GM19351 (cell line): ENCODE data around the gene RPL21.
A peak's percentile ranks its signal among the peaks of the same experiment; 100 is the strongest.

Experiments
- ATAC-seq: cut with Tn5 transposase; IDR thresholded peaks from one replicate; pipeline ENCODE4 v1.9.1; 2021; ENCODE audit warnings: mild to moderate bottlenecking, moderate library complexity; ENCODE audit not compliant: unreplicated experiment

RPL21 gene

DNA sequence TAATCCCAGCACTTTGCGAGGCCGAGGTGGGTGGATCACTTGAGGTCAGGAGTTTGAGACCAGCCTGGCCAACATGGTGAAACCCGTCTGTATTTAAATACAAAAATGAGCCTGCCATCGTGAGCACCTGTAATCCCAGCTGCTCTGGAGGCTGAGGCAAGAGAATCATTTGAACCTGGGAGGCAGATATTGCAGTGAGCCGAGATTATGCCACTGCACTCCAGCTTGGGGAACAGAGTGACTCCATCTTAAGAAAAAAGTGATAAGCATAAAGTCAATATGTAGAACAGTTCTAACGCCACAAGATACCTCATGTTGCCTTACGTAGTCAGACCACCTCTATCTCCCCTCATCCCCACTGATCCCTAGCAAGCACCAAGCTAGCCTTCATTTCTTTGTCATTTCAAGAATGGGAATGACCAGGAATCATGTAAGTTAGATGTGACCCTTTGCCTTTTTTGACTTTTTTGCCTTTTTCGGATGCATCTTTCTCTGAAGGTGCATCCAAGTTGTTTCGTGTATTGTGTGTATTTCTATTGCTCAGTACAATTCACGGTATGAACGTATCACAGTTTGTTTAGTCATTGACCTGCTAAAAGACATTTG lies 6.4 kb downstream of the RPL21 start:
- ATAC-seq: no peak

DNA sequence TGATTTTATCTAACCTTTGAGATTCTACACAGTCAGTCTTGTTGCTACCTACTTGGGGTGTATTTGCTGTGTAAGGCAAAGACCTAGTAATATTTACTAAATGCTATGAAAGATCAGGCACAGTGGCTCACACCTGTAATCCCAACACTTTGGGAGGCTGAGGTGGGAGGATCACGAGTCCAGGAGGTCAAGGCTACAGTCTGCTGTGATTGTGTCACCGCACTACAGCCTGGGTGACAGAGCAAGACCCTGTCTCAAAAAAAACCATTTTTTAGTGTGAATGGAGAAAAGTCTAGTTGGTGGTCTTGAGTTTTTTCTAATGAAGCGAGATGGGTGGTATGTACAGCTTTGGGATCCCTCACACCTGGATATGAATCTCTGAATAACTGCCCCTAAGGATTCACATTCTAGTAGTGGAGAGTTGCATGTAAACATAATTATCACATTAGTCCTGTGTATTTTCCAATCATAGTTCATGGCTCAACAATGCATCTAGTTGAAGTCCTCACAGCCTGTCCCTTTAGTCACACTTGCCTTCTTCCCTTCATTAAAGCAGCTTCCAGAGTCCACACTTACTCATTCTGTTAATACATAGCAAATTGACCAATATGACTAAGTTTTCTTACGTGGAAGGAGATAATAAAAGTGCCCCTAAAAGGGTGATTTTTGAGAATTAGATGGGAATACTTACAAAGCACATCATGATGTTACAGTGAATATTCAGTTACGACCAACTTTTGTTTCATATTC lies 7.5 kb downstream of the RPL21 start:
- ATAC-seq: no peak

DNA sequence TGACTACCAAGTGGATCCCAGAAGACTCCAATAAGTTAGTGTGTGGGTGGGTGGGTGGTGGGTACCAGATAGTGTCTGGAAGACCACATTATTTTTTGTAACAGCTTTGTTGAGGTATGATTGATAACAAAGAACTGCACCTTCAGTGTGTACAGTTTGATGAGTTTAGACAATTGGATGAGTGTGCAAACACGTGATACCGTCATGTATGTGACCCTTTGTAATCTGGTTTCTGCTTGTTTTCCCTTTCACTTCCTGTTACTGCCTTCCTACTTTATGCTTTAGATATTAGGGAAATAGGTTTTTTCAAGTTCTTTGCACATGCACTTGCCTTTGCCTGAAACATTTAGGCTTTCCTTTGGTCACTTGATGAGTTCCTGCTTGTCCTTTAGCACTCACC lies 8.5 kb downstream of the RPL21 start:
- peak; percentile 54 for ATAC-seq

DNA sequence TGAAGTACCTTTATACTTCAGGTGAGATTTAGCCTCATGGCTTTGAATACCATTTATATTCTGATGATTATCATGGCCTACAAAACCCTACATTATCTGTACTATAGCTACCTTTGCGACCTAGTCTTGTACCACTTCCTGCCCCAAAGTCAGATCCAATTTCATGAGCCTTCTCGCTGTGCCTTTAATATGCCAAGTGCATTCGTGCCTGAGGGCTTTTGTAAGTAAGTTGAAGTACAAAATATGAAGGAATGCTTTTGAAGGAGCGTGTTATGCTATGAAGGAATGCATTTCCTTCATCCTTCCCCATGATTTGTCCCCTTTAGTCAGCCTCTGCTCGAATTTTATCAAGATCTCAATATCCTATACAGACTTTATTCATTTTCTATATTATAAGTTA lies 10.0 kb downstream of the RPL21 start:
- no peak for ATAC-seq

DNA sequence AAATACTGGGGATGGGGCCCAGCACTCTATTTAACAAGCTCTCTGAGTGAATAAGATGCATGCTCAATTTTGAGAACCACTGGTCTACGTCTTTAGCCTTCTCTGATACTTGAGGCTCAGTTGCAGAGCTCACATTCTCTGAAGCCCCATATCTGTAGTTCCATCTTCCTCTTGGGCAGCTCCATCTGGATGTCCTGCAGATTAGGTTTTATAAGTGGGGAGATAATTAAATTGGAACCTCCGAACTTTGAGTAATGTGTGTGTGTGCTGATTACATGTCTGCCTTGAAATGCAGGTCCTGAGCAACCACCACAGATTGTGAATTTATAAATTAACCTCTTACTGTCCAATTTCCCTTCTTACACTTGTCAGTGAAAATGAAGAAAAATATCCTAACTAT lies 12.1 kb downstream of the RPL21 start:
- ATAC-seq: no peak

DNA sequence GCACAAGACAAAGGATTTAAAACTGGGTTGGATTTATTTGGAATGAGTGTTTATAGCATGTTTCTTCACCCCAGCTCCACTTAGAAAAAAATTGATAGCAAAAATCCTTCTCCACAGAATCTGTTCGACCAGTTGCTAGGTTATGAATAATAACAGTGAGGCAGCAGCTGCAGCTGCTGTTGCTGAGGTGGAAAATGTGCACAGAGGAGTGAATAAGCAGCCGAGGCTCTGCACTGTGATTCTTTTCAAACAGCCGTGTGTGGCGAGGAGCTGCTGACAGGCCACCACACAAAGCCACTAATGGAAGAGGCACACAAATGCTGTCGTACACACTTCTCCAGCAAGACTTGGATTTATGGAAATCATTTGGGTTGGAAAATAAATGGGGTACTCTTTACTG lies 12.8 kb downstream of the RPL21 start:
- ATAC-seq: no peak

DNA sequence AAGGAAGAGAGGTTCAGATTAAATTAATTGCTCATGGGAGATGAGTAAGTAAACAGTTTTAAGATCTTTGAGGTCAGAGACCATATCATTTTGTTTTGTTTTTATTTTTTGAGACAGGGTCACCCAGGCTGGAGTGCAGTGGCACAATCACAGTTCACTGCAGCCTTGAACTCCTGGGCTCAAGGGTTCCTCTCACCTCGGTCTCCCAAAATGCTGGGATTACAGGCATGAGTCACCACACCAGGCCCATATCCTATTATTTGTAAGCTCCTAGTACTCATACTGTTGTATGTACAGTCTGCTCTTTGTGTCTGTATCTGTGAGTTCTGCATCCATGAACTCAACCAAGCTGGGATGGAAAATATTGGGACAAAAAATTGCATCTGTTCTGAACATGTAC lies 13.3 kb downstream of the RPL21 start:
- no peak for ATAC-seq

DNA sequence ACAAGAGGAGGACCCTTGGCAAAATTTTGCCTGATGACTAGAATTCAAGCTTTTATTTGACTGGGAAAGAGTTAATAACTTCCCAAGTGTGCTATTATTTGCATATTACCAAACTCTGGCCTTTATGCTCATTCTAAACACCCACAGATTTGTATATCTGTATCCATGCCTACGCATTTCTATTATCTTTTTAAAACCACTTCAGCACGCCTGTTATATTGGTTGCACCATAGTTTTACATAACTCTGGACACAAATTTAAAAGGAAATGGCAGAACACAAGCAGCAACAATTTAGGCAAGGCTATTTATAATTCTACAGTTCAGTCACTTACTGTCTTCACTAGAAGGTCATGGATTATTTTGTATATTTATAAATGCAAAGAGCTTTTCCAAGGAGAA lies 15.6 kb downstream of the RPL21 start:
- ATAC-seq: no peak

DNA sequence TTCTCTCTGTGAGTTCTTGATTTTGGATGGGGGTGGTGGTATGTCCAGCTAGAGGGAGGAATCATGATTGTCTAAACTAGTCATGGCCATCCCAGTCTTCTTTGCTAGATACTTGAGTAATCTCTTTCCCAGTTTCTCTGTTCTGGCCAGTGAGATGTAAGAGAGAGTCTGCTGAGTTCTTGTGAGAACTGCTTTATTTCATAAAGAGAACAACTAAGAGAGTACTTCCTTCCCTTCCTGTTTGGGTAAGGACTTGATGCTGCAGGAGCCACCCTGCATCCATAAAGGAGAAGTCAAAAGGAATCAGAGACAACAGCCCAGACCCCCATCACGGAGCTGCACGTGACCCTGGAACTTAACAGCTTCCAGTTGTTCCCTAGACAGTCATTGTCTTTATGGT lies 16.2 kb downstream of the RPL21 start:
- ATAC-seq: no peak

DNA sequence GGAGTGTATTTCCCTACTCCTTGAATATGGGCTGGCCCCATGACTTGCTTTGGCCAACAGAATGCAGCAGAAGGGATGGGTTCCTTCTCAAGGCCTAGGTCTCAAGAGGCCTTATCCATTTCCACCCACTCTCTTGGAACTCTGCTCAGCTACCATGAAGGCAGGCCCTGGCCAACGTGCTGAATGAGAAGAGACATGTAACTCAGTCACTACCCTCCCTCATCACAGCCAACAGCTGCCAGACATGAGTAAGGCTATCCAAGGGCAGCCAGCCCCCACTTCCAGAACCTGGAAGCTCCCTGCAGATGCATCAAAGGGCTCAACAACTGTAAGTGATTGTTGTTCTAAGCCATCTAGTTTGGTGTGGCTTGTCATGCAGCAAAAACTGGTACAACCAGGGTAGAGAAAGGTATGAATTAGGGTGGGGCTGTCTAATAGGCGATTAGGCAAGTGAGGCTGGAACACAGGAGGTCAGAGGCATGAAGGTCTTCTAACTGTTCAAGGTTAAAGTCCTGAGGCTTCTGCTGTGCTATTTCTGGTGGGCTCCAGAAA lies 17.8 kb downstream of the RPL21 start:
- ATAC-seq: no peak

DNA sequence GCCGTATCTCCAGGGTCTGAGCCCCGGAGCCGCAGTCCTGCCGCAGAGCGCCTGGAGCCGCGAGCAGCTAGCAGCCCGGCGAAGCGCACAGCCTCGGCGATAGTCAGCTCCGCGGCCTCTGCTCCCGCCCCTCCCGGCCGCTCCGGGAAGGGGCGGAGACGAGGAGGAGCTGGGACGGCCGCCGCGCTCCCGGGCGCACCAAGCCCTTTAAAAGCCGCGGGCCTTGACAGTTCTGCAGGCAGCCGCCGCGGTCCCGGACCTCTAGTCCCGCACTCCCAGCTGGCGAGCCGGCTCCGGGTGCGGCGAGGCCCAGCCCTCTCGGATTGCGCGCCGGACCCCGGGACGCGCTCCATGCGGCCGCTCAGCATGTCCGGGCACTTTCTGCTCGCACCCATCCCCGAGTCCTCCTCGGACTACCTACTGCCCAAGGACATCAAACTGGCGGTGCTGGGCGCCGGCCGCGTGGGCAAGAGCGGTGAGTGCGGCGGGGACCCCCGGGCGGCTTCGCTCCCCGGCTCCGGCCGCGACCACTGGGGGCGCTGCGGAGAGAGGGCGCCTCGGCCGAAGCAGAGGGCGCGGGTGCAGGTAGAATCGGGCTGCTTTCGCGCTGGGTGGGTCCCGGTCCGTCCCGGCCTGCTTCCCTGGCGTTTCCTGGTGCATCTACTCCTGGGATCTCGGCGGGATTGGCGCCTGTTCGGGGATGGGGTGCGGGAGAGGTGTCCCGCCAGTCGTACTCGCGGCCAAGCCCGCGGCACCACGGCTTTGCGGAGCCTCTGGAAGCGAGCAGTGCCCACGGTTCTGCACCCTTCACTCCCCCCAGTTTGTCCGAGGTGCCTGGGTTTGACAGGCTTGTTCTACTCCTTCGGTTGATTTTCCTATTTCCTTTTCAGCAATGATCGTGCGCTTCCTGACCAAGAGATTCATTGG lies 19.5 kb downstream of the RPL21 start, which contains the start of gene RASL11A:
TSS of gene RASL11A (plus strand) at position 237 of the 927 bp plus-strand sequence. CDS start at position 352, 115 bp downstream.
- peak; percentile 85 for ATAC-seq

DNA sequence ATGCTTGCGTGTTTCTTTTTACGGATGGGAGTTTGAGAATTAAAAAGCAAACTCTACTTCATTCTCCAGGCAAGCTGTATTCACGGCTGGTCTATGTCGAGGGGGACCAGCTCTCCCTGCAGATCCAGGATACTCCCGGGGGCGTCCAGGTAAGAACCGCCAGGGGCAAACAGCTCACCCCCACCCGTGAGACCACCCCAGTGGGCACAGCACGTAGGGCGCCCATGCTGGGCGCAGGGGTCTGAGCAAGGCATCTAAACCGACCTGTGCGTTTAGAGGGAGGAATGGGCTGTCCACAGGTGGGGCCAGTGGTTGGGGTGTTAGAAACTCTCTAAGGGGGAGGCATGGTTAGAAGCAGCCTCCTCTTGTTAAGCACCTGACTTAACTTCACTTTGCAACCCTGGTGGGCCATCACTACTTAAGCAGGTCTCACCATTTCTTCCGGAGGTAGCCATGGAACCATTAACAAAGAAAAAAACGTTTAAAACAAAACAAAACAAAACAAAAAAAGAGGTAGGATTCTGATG lies 20.3 kb downstream of the RPL21 start:
- no peak for ATAC-seq

DNA sequence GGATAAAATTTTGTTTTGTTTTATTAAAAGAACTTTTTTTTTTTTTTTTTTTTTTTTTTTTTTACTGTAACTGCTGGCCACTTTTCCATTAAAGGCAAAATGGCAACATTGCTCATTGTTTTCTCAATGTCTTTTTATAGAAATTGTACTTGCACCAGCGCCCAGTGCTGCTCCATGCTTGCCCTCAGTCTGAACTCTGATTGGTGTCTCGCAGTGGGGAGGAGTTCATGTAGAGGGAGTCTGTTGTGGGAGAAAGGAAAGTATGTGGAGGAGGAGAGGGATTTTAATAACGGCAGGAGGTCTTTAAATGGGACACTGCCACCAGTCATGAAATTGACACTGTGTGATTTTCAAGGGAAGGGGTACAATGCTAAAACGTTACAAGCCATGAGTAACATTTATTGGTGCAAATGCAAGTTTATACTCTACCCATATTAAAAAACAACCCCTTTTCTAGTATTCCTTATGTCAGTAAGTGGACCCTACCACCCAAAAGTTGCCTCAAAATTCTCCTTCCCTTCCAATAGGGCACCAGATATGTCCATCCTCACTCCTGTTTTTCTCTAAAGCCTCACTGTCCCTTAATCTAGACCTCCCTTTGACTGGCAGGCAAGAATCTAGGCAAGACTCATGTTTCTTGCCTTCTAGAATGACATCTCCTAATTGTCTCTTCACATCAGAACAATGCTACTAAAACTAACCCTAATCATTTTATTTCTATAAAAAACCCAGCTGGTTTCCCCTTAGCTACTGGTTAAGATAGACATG lies 22.5 kb downstream of the RPL21 start:
- ATAC-seq: no peak

DNA sequence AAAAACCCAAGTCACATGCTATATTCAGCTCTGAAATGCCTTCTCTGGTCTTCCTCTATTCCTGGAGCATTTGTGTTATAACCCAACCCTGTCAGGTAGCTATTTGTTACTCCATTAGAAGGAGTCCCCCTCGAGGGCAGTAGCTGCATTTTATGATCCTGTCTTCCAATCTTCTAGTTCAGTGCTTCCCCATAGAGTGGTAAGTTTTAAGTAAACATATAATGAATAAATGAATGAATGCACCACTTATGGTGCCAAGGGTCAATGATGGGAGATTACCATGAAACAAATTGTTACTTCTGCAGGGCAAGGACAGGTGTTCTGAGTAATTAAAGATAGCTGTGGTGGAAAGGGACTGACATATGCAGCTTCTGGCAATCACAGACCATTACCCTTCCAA lies 23.3 kb downstream of the RPL21 start:
- ATAC-seq: no peak

DNA sequence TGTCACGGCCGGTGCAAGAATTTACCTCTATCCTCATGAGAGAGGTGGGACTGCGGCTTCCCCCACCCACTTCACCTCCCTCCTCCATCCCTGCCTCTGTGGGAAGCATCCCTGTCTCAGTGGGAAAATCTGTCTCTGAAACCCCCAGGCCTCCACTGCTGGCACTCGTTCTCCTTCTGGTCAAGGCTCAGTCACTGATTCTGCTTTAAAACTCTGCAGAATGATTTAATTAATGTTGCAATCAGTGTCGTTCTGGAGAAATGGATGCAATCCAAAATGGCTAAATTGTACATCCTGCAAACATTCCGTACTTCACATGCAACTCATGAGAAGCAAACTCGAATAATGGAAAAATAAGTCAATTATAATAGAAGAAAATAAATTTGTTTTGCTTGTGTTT lies 24.8 kb downstream of the RPL21 start:
- no peak for ATAC-seq

DNA sequence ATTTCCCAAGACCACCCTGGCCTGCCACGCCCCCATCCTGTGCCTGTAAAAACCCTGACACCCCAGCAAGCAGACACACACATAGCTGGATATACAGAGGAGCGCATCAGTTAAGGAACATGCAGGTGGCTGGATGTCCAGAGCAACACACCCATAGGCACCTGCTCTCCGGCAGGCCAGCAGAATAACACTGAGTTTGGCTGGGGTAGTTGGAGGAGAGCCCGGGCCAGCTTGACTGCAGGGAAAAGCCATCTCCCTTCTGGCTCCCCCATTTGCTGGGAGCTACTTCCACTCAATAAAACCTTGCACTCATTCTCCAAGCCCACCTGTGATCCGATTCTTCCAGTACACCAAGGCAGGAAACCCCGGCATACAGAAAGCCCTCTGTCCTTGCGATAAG lies 28.1 kb downstream of the RPL21 start:
- no peak for ATAC-seq

DNA sequence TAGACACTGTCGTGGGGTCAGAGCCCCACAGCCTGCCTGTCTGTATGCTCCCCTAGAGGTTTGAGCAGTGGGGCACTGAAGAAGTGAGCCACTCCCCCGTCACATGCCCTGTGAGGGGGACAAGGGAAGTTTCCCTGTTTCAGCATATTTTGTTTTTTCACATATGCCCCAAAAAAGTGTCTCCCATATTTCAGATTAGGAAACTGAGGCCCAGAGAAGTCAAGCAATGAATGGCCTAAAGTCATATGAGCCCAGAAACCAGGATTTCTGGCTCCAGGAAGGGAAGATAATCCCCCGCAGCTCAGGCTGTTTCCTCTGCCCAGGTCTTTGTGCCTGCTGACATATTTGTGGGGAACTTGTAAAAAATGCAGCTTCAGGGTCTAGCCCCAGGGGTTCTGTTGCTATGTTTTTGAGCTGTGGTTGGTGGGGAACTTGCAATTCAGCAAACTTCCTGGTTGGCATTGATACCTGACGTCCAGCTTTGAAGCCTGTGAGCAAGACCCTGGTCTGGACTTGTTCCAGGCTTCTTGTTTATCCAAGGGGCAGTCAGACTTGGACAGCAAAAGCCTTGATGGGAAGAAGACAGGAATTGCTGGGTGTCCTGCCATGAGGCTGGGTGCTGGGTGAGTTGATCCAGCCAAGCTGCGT lies 28.8 kb downstream of the RPL21 start:
- ATAC-seq: no peak

DNA sequence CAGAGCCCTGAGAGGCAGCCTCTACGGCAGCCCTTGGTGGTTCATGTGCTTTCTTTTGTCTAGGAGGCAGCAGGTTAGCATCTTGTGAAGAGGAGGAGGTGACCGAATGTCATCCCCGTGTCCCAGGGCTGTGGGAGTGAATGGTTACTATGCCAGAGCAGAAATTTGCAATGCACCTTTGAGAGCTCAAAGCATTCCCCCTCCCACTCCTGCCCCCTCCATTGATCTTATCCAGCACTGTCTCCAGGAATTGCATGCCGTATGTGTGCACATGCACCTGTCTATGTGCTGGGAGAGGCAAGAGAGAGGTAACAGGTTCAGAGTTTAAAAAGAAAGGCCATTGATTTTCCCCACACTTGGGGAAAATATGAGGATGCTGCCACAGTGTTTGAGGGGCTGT lies 29.5 kb downstream of the RPL21 start:
- no peak for ATAC-seq

DNA sequence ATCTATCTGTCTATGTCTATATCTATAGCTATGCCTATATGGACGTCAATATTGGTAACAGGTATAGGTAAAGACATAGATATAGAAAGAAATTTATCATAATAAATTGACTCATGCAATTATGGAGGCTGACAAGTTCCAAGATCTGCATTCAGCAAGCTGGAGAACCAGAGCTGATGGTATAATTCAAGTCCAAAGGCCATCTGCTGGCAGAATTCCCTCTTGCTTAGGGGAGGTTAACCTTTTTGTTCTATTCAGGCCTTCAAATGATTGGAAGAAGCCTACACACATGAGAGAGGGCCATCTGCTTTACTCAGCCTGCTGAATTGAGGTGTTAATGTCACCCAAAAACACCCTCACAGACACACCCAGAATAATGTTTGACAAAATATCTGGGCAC lies 30.1 kb downstream of the RPL21 start:
- ATAC-seq: no peak
